A549 (cell line): ENCODE data around the gene NCOA1. TPM values are rescaled to one million over a fixed set of nuclear protein-coding genes. Genes with fewer than 3 reads are reported as not detected.

Source experiments
- ATAC-seq, 2 experiments: fragments of 200-7000 bp in 1 of 2; fragments of >200 bp in 1 of 2; cut with Nextera tagmentation in 1 of 2; cut with Tn5 transposase in 1 of 2; 3 replicates each; pipeline versions ENCODE4 v1.8.0 to v1.9.1; 2018 to 2020; ENCODE audit warnings: mild to moderate bottlenecking in 1 of 2, moderate library complexity in 1 of 2
- CTCF ChIA-PET: fragments of 300-600 bp; sonication (Branson Sonifier 250); formaldehyde crosslinking; extraction: SDS; loops from one replicate; lab custom pipeline; 2021; ENCODE audit warnings: antibody characterized with exemption, inconsistent platforms; lab: Yijun Ruan, JAX
- POLR2A ChIA-PET: fragments of 350-600 bp; formaldehyde crosslinking; extraction: SDS; loops from one replicate; lab custom pipeline; 2021; ENCODE audit warnings: antibody characterized with exemption, inconsistent platforms; lab: Yijun Ruan, JAX
- DNase-seq, 2 experiments: peaks; one replicate each; pipeline versions ENCODE4 v3.0.0 to v3.0.0-alpha.2; 2011 to 2016; ENCODE audit warnings: low read depth in 1 of 2, low spot score in 1 of 2
- FAIRE-seq: peaks from 2 replicates; lab custom pipeline; 2011; peaks lifted over from hg19 to GRCh38; lab: Jason Lieb, UNC
- H3K27ac ChIP-seq, 2 experiments: fragments of >200 bp; sonication (Bioruptor Twin); formaldehyde crosslinking; 3 replicates each; pipeline ENCODE4 v1.5.1; 2016 to 2017
- H3K4me1 ChIP-seq: fragments of >200 bp; sonication (Bioruptor Twin); formaldehyde crosslinking; 3 replicates; pipeline ENCODE4 v1.6.1; 2016
- H3K4me2 ChIP-seq: fragments of >200 bp; sonication (Bioruptor Twin); formaldehyde crosslinking; 3 replicates; pipeline ENCODE4 v1.6.1; 2016
- H3K4me3 ChIP-seq: fragments of >200 bp; sonication (Bioruptor Twin); formaldehyde crosslinking; 3 replicates; pipeline ENCODE4 v1.5.1; 2016
- H3K9me3 ChIP-seq: fragments of >200 bp; sonication (Bioruptor Twin); formaldehyde crosslinking; 3 replicates; pipeline ENCODE4 v1.6.1; 2016
- ATOH8 ChIP-seq: fragments of 250-450 bp; sonication (Bioruptor Pico); IDR thresholded peaks from 2 replicates; pipeline ENCODE4 v1.5.0; 2020; ENCODE audit warnings: low read depth, mild to moderate bottlenecking, moderate library complexity
- BHLHE40 ChIP-seq: IDR thresholded peaks from 2 replicates; pipeline ENCODE4 v1.6.1; 2012; ENCODE audit warnings: low read depth, low read length, inconsistent platforms
- CBX2 ChIP-seq: fragments of 200-600 bp; sonication (generic); IDR thresholded peaks from 2 replicates; pipeline ENCODE4 v1.6.1; 2016; ENCODE audit warnings: low read depth, mild to moderate bottlenecking, borderline replicate concordance
- CEBPB ChIP-seq, 2 experiments: fragments of >200 bp in 1 of 2; sonication (Bioruptor Twin) in 1 of 2; formaldehyde crosslinking in 1 of 2; IDR thresholded peaks; 2 replicates each; pipeline ENCODE4 v1.6.1; 2012 to 2016
- CHD2 ChIP-seq: fragments of 150-350 bp; IDR thresholded peaks from 2 replicates; pipeline ENCODE4 v1.6.1; 2014; ENCODE audit warnings: low read length; ENCODE audit not compliant: partially characterized antibody
- EHF ChIP-seq: fragments of 250-450 bp; sonication (Bioruptor Pico); IDR thresholded peaks from 2 replicates; pipeline ENCODE4 v1.5.0; 2020; ENCODE audit warnings: mild to moderate bottlenecking
- EHMT2 ChIP-seq: fragments of 200-600 bp; sonication (generic); IDR thresholded peaks from 2 replicates; pipeline ENCODE4 v1.6.1; 2016; ENCODE audit warnings: antibody characterized with exemption, low read depth, mild to moderate bottlenecking, moderate library complexity
- ESRRA ChIP-seq: fragments of 150-350 bp; IDR thresholded peaks from 2 replicates; pipeline ENCODE4 v1.6.1; 2014; ENCODE audit warnings: mild to moderate bottlenecking, low read length, borderline replicate concordance
- FOSB ChIP-seq: fragments of 250-450 bp; sonication (Bioruptor Pico); IDR thresholded peaks from 2 replicates; pipeline ENCODE4 v1.5.0; 2020; ENCODE audit warnings: mild to moderate bottlenecking, moderate library complexity
- GATA3 ChIP-seq: IDR thresholded peaks from 2 replicates; pipeline ENCODE4 v1.6.1; 2012; ENCODE audit warnings: borderline replicate concordance
- HOXB13 ChIP-seq: fragments of 250-450 bp; sonication (Bioruptor Pico); IDR thresholded peaks from 2 replicates; pipeline ENCODE4 v1.5.0; 2020; ENCODE audit warnings: low read depth, mild to moderate bottlenecking, moderate library complexity
- HOXB5 ChIP-seq: fragments of 250-450 bp; sonication (Bioruptor Pico); IDR thresholded peaks from 2 replicates; pipeline ENCODE4 v1.5.0; 2020; ENCODE audit warnings: mild to moderate bottlenecking, moderate library complexity
- MAFK ChIP-seq: fragments of 450-650 bp; IDR thresholded peaks from 2 replicates; pipeline ENCODE4 v1.6.1; 2014; ENCODE audit not compliant: partially characterized antibody
- MAX ChIP-seq: IDR thresholded peaks from 2 replicates; pipeline ENCODE4 v1.6.1; 2012
- NFE2L2 ChIP-seq: fragments of 150-350 bp; conservative IDR thresholded peaks from 2 replicates; pipeline ENCODE4 v1.6.1; 2014; ENCODE audit warnings: low read length
- NPAS2 ChIP-seq: fragments of 250-450 bp; sonication (Bioruptor Pico); IDR thresholded peaks from 2 replicates; pipeline ENCODE4 v1.8.0; 2022; ENCODE audit warnings: mild to moderate bottlenecking, moderate library complexity, borderline replicate concordance
- NR3C1 ChIP-seq: fragments of >200 bp; sonication (Bioruptor Twin); formaldehyde crosslinking; IDR thresholded peaks from 3 replicates; pipeline ENCODE4 v1.6.1; 2017
- POLR2A ChIP-seq: IDR thresholded peaks from 2 replicates; pipeline ENCODE4 v1.6.1; 2012; ENCODE audit warnings: mild to moderate bottlenecking, low read length
- POLR2AphosphoS2 ChIP-seq: conservative IDR thresholded peaks from 2 replicates; pipeline ENCODE4 v1.6.1; 2012; ENCODE audit warnings: low read length, improper control_type of control experiment, inconsistent platforms
- RAD21 ChIP-seq, 2 experiments: fragments of >200 bp in 1 of 2; sonication (Bioruptor Twin) in 1 of 2; formaldehyde crosslinking in 1 of 2; IDR thresholded peaks in 1 of 2; conservative IDR thresholded peaks in 1 of 2; 2 replicates in 1 of 2; 3 replicates in 1 of 2; pipeline ENCODE4 v1.6.1; 2012 to 2018; ENCODE audit warnings: inconsistent platforms in 1 of 2
- RFX5 ChIP-seq: fragments of 450-650 bp; IDR thresholded peaks from 2 replicates; pipeline ENCODE4 v1.7.1; 2014; ENCODE audit warnings: antibody characterized with exemption, mild to moderate bottlenecking, moderate library complexity
- RNF2 ChIP-seq: fragments of 200-600 bp; sonication (generic); IDR thresholded peaks from 2 replicates; pipeline ENCODE4 v1.6.1; 2016; ENCODE audit warnings: low read depth, mild to moderate bottlenecking, antibody characterized with exemption, moderate library complexity, borderline replicate concordance
- WGBS: methylation state at CpG from one replicate; pipeline ENCODE4 v1.1.6; 2017; ENCODE audit errors: missing lambda C conversion rate; 5-methylcytosine and 5-hydroxymethylcytosine counted together
- polyA plus RNA-seq, 4 experiments: library from polyadenylated mRNA; depleted of rRNA in 3 of 4; stranded (reverse); fragments of >200 nt; fragmentation: RNase III in 1 of 4; extraction: RNeasy Plus Mini Kit Qiagen cat#74134 plus additional on column Dnase treatment in 1 of 4; gene quantifications; 2 replicates in 3 of 4; 3 replicates in 1 of 4; pipeline ENCODE4 v1.2.3, GENCODE V29; 2011 to 2017

The NCOA1 gene
- polyA plus RNA-seq, 2 of the 4 experiments (the other 2 are of a cell fraction): 7.6 to 29.9 TPM

GRCh38 chr2:24515831-24516230, 24.8 kb downstream of the NCOA1 start:
- H3K4me2 ChIP-seq: peak overlapping the region; percentile 35
- WGBS: 95% methylated on average over 2 of the region's 2 CpGs
- POLR2A ChIA-PET: interaction anchor here (0.8 kb wide), 1 partner anchor 128 kb away, joined by 5 read pairs; no protein-coding TSS in a partner anchor
- ATAC-seq: peak; percentile 74 to 78; a peak in 4 of 6 replicates
- H3K4me3 ChIP-seq: no peak overlapping the region
- no peak for FAIRE-seq
- no peak overlapping the region for H3K27ac ChIP-seq
- no peaks in the 10 kb centered on the region for H3K9me3 ChIP-seq
- CTCF ChIA-PET: interaction anchor here (0.6 kb wide), 1 partner anchor 390 kb away, joined by 3 read pairs; no protein-coding TSS in a partner anchor
- TF ChIP-seq NR3C1: no peak
- no peak for TF ChIP-seq ESRRA
- no peak for TF ChIP-seq EHMT2
- TF ChIP-seq CEBPB (IDR thresholded peaks at IDR 0.05): no peak
- no peak for TF ChIP-seq POLR2A
- TF ChIP-seq NPAS2: no peak
- no peak for TF ChIP-seq MAX
- TF ChIP-seq, all 56 proteins: peak for 0
- H3K4me1 ChIP-seq: peaks cover 19% of the 10 kb centered on the region
- no peak for DNase-seq

GRCh38 chr2:24517247-24517646, 26.2 kb downstream of the NCOA1 start:
- H3K4me1 ChIP-seq: peaks cover 15% of the 10 kb centered on the region
- POLR2A ChIA-PET: no interaction called here
- no peak for DNase-seq
- no peak for TF ChIP-seq BHLHE40
- TF ChIP-seq, all 56 proteins: peak for 0
- Histone ChIP-seq H3K27ac (no peak overlapping the region), H3K9me3 (no peaks in the 10 kb centered on the region), H3K4me2 (no peak overlapping the region), H3K4me3 (no peak overlapping the region)
- ATAC-seq (no peak), FAIRE-seq (peak; percentile 28)
- WGBS: 89% methylated on average over 5 of the region's 5 CpGs
- CTCF ChIA-PET: interaction anchor here (0.5 to 0.9 kb wide), 3 partner anchors 13 to 816 kb away, joined by 3 read pairs; no protein-coding TSS in a partner anchor

- CTCF ChIA-PET: interaction anchor here (0.7 to 1.6 kb wide), 2 partner anchors 44 to 108 kb away, joined by 3 read pairs; no protein-coding TSS in a partner anchor
These were observed 29.1 kb downstream of the NCOA1 start for GRCh38 chr2:24520175-24520574.

GRCh38 chr2:24521162-24521857, 30.3 kb downstream of the NCOA1 start:
- no peak for ATAC-seq
- no peaks in the 10 kb centered on the region for H3K4me1 ChIP-seq
- CTCF ChIA-PET: interaction anchor here (2.5 kb wide), 1 partner anchor 112 kb away, joined by 7 read pairs; no protein-coding TSS in a partner anchor
- TF ChIP-seq FOSB (CRISPR knock-in tag) (no peak), ATOH8 (CRISPR knock-in tag) (no peak), RFX5 (no peak), MAX (no peak), RAD21 (conservative IDR thresholded peaks at IDR 0.05 in 1 of 2, IDR thresholded peaks at IDR 0.05 in 1 of 2) (no peak)
- 82% methylated on average over 1 of the region's 1 CpG for WGBS
- no peak overlapping the region for H3K27ac ChIP-seq
- POLR2A ChIA-PET: no interaction called here
- no peak for DNase-seq
- no peak for FAIRE-seq
- no peak overlapping the region for H3K4me3 ChIP-seq
- no peak overlapping the region for H3K4me2 ChIP-seq
- H3K9me3 ChIP-seq: no peaks in the 10 kb centered on the region

More at GRCh38 chr2:24520175-24520574, 29.1 kb downstream of the NCOA1 start:
- Histone ChIP-seq H3K9me3 (no peaks in the 10 kb centered on the region), H3K27ac (no peak overlapping the region), H3K4me3 (no peak overlapping the region), H3K4me1 (peaks cover 8% of the 10 kb centered on the region), H3K4me2 (no peak overlapping the region)
- DNase-seq (no peak), FAIRE-seq (no peak), ATAC-seq (no peak)
- POLR2A ChIA-PET: no interaction called here
- 31% methylated on average over 1 of the region's 1 CpG for WGBS
- no peak for TF ChIP-seq CEBPB (IDR thresholded peaks at IDR 0.05)
- no peak for TF ChIP-seq ESRRA
- no peak for TF ChIP-seq RNF2
- no peak for TF ChIP-seq CHD2
- TF ChIP-seq NFE2L2: no peak
- no peak for TF ChIP-seq MAFK
- no peak for TF ChIP-seq RAD21 (conservative IDR thresholded peaks at IDR 0.05 in 1 of 2, IDR thresholded peaks at IDR 0.05 in 1 of 2)
- no peak for TF ChIP-seq HOXB5
- TF ChIP-seq POLR2AphosphoS2: no peak
- no peak for TF ChIP-seq HOXB13
- TF ChIP-seq EHF: no peak
- no peak for TF ChIP-seq GATA3
- TF ChIP-seq CBX2: no peak
- TF ChIP-seq BHLHE40: no peak
